Dendritic cell treated with granulocyte-macrophage colony-stimulating factor and Interleukin-4, amounts not matched to agents 40 ng/mL and 50 ng/mL, for 4 days (primary cell): Measurements from ENCODE around the gene CENPI.

Experiments
- H3K27ac Mint-ChIP-seq: one replicate; pipeline ENCODE4 v1.8.0; 2022; ENCODE audit warnings: mild to moderate bottlenecking, mixed read lengths
- H3K27me3 Mint-ChIP-seq: one replicate; pipeline ENCODE4 v1.8.0; 2022; ENCODE audit warnings: mild to moderate bottlenecking, mixed read lengths
- H3K36me3 Mint-ChIP-seq: one replicate; pipeline ENCODE4 v1.8.0; 2022; ENCODE audit warnings: low read depth, mixed read lengths
- H3K4me1 Mint-ChIP-seq: one replicate; pipeline ENCODE4 v1.8.0; 2022; ENCODE audit warnings: low read depth, mixed read lengths
- H3K4me3 Mint-ChIP-seq: one replicate; pipeline ENCODE4 v1.8.0; 2022; ENCODE audit warnings: mild to moderate bottlenecking, moderate library complexity, mixed read lengths
- H3K9me3 Mint-ChIP-seq: one replicate; pipeline ENCODE4 v1.8.0; 2022; ENCODE audit warnings: mixed read lengths
- intact Hi-C: fragments of 100-400 bp; cut with micrococcal nuclease; formaldehyde crosslinking; loops from one replicate; pipeline ENCODE4 v1.15.0; 2022

The CENPI gene

DNA sequence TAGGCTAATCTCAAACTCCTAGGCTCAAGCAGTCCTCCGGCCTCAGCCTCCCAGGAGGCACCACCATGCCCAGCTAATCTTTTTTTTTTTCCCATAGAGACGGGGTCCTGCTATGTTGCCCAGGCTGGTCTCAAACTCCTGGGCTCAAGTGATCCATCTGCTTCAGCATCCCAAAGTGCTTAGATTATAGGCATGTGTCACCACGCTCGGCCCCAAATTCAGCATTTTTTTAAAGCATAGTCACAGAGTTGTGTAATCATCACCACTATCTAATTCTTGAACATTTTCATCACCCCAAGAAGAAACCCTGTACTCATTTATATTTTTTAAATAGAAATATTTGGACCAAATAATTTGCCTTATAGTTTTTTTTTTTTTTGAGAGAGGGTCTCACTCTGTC, 10.3 kb downstream of the CENPI start:
- H3K27ac Mint-ChIP-seq: no peak overlapping the region
- H3K27me3 Mint-ChIP-seq: no peaks in the 10 kb centered on the region
- H3K9me3 Mint-ChIP-seq: no peaks in the 10 kb centered on the region
- intact Hi-C loops: no loop called here
- no peak overlapping the region for H3K4me3 Mint-ChIP-seq
- no peaks in the 10 kb centered on the region for H3K4me1 Mint-ChIP-seq
- peaks cover 6% of the 10 kb centered on the region for H3K36me3 Mint-ChIP-seq

DNA sequence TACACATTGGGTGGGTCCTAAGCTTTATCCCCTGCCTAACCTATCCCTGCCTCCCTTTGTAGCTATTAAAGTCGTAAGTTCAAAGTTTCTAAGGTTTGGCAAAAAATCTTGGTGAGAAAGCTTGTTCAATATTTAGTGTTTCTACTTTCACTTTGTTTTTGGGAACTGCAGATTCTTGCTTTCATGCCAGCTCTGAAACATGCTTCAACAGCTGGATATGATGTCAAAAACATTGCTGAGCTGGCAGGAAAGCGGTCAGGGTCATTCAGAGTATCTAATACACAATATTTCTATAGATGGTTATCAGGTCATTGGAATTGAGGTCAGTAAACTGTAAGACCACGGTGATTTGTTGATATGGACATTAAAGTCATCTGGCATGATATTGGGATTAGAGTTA, 19.7 kb downstream of the CENPI start:
- Mint-ChIP-seq H3K4me3 (no peak overlapping the region), H3K27me3 (no peaks in the 10 kb centered on the region), H3K27ac (no peak overlapping the region), H3K36me3 (peaks cover 16% of the 10 kb centered on the region), H3K9me3 (no peaks in the 10 kb centered on the region), H3K4me1 (no peaks in the 10 kb centered on the region)
- intact Hi-C loops: no loop called here

DNA sequence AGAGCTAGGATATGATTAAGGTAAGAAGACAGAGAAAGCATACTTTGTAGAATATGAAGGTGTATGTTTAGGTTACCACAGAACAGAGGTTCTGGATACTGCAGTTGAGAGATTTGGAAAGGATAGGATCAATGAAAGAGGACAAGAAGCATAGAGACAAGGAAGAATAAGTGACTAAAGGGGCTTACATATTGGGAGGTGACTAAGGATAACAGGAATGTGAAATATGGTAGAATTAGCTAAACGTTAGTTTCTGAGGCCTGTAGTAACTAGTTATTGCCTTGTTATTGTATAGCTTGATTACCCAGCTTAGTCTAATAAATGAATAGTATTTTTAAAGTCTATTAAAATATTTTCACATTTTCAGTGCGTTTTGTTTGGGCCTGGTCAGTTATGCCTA, 38.2 kb downstream of the CENPI start:
- Mint-ChIP-seq H3K36me3 (peaks cover 36% of the 10 kb centered on the region), H3K9me3 (no peaks in the 10 kb centered on the region), H3K27ac (no peak overlapping the region), H3K4me1 (no peaks in the 10 kb centered on the region), H3K27me3 (no peaks in the 10 kb centered on the region), H3K4me3 (no peak overlapping the region)
- intact Hi-C loops: no loop called here
